HL-60 (cell line): ENCODE data around the gene AFG3L2.

ENCODE experiments used
- DNase-seq, 2 experiments: peaks; one replicate each; pipeline ENCODE4 v3.0.0-alpha.2; 2010 to 2020; ENCODE audit warnings: low read depth in 1 of 2, low spot score in 1 of 2
- H3K27ac ChIP-seq: fragments of 250-450 bp; sonication (Bioruptor Pico); replicated peaks from 2 replicates; pipeline ENCODE4 v1.5.1; 2020; ENCODE audit warnings: mild to moderate bottlenecking, moderate library complexity
- H3K27me3 ChIP-seq: fragments of 250-450 bp; sonication (Bioruptor Pico); 2 replicates; pipeline ENCODE4 v1.5.1; 2021; ENCODE audit warnings: mild to moderate bottlenecking, moderate library complexity; ENCODE audit not compliant: insufficient read depth, poor library complexity, severe bottlenecking
- H3K4me3 ChIP-seq: replicated peaks from 2 replicates; pipeline ENCODE4 v1.5.1; 2011; ENCODE audit warnings: mild to moderate bottlenecking, control low read depth, low read length; ENCODE audit not compliant: insufficient read depth
- GABPA ChIP-seq: IDR thresholded peaks from 2 replicates; pipeline ENCODE4 v1.6.1; 2012; ENCODE audit warnings: low read depth
- POLR2AphosphoS5 ChIP-seq: IDR thresholded peaks from 2 replicates; pipeline ENCODE4 v1.6.1; 2012; ENCODE audit warnings: low read depth
- SPI1 ChIP-seq: IDR thresholded peaks from 2 replicates; pipeline ENCODE4 v1.6.1; 2012; ENCODE audit warnings: low read depth, mild to moderate bottlenecking, borderline replicate concordance
- TF ChIP-seq, protein P1 (sequence below): IDR thresholded peaks from 2 replicates; pipeline ENCODE4 v1.6.1; 2012; ENCODE audit warnings: low read depth; ENCODE audit not compliant: insufficient replicate concordance
- TF ChIP-seq, protein P2 (sequence below): IDR thresholded peaks from one replicate; pipeline ENCODE4 v1.5.1; 2011; ENCODE audit warnings: low read length, control low read depth, inconsistent platforms; ENCODE audit not compliant: insufficient read depth

Gene AFG3L2

DNA sequence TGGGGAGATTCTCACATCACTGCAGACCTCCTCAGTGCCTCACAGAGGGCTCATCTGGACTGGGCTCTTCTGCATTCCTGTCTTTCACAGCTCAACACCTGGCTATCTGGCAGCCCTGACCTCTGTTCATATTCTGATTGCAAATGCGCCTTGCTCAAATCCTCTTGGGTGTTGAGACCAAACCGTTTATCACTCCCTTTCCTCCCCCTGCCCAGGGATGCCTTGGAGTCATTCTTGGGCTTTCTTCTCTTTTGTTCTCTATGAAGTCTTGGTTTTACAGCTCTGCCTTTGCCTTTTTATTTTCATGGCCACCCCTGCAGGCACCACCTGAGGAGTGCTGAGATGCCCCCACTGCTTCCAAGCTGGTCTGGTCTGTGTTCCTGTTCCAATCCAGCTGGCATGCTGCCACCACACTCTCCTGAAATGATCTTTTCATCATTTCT lies 42.6 kb downstream of the AFG3L2 start:
- no peak for DNase-seq
- H3K27ac ChIP-seq: no peak overlapping the region
- no peak overlapping the region for H3K4me3 ChIP-seq
- TF ChIP-seq, protein P1, sequence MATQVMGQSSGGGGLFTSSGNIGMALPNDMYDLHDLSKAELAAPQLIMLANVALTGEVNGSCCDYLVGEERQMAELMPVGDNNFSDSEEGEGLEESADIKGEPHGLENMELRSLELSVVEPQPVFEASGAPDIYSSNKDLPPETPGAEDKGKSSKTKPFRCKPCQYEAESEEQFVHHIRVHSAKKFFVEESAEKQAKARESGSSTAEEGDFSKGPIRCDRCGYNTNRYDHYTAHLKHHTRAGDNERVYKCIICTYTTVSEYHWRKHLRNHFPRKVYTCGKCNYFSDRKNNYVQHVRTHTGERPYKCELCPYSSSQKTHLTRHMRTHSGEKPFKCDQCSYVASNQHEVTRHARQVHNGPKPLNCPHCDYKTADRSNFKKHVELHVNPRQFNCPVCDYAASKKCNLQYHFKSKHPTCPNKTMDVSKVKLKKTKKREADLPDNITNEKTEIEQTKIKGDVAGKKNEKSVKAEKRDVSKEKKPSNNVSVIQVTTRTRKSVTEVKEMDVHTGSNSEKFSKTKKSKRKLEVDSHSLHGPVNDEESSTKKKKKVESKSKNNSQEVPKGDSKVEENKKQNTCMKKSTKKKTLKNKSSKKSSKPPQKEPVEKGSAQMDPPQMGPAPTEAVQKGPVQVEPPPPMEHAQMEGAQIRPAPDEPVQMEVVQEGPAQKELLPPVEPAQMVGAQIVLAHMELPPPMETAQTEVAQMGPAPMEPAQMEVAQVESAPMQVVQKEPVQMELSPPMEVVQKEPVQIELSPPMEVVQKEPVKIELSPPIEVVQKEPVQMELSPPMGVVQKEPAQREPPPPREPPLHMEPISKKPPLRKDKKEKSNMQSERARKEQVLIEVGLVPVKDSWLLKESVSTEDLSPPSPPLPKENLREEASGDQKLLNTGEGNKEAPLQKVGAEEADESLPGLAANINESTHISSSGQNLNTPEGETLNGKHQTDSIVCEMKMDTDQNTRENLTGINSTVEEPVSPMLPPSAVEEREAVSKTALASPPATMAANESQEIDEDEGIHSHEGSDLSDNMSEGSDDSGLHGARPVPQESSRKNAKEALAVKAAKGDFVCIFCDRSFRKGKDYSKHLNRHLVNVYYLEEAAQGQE: no peak
- TF ChIP-seq SPI1: no peak
- no peaks in the 10 kb centered on the region for H3K27me3 ChIP-seq

DNA sequence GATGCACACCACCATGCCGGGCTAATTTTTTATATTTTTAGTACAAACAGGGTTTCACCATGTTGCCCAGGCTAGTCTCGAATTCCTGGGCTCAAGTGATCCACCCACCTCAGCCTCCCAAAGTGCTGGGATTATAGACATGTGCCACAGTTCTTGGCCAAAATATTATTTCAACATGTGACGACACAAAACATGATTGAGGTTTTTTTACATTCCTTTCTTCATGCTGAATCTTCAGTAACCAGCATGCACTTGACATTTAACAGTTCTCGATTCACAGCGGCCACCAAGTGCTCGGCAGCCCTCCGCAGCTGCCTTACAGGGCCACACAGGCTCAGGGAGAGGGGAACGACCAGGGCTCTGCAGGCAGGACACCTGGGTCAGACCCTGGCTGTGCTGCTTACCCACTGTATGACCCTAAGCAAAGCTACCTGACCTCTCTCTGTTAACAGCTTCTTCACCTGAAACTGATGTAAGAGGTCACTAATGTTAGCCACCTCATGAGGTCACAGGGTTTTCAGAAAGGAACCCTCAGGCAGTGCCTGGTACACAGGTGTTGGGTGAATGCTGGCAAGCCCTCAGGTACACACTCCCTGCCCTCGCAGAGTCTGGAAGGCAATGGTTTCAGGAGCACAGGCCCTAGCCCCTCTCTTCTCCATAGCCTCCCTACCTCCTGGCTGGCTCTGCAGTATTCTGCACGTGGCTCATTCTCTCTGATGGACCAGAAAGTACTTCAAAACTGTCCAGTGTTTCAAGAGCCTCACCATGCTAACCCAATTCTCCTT lies 43.3 kb downstream of the AFG3L2 start:
- no peak overlapping the region for H3K4me3 ChIP-seq
- DNase-seq: no peak
- TF ChIP-seq POLR2AphosphoS5: no peak
- H3K27ac ChIP-seq: no peak overlapping the region
- no peaks in the 10 kb centered on the region for H3K27me3 ChIP-seq

DNA sequence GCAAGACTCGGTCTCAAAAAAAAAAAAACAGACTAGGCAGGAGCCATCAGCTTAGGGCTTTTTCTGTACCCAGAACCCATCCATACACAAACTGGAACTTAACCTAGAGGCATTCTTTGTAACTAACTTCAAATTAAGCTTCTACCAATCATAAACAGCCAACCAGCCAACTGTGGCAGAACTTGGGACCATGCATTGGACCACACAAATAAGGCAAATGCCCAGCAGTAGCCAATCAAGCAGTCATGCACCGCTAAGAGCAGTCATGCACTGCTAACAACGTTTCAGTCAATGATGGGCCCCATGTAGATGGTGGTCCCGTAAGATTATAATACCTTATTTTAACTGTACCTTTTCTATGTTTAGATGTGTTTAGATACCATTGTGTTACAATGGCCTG lies 46.3 kb downstream of the AFG3L2 start:
- Histone ChIP-seq H3K27ac (no peak overlapping the region), H3K4me3 (no peak overlapping the region), H3K27me3 (no peaks in the 10 kb centered on the region)
- DNase-seq: no peak
- TF ChIP-seq POLR2AphosphoS5 (no peak), GABPA (no peak), SPI1 (no peak)
- TF ChIP-seq, protein P1: no peak
- TF ChIP-seq, protein P2, sequence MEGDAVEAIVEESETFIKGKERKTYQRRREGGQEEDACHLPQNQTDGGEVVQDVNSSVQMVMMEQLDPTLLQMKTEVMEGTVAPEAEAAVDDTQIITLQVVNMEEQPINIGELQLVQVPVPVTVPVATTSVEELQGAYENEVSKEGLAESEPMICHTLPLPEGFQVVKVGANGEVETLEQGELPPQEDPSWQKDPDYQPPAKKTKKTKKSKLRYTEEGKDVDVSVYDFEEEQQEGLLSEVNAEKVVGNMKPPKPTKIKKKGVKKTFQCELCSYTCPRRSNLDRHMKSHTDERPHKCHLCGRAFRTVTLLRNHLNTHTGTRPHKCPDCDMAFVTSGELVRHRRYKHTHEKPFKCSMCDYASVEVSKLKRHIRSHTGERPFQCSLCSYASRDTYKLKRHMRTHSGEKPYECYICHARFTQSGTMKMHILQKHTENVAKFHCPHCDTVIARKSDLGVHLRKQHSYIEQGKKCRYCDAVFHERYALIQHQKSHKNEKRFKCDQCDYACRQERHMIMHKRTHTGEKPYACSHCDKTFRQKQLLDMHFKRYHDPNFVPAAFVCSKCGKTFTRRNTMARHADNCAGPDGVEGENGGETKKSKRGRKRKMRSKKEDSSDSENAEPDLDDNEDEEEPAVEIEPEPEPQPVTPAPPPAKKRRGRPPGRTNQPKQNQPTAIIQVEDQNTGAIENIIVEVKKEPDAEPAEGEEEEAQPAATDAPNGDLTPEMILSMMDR: no peak

DNA sequence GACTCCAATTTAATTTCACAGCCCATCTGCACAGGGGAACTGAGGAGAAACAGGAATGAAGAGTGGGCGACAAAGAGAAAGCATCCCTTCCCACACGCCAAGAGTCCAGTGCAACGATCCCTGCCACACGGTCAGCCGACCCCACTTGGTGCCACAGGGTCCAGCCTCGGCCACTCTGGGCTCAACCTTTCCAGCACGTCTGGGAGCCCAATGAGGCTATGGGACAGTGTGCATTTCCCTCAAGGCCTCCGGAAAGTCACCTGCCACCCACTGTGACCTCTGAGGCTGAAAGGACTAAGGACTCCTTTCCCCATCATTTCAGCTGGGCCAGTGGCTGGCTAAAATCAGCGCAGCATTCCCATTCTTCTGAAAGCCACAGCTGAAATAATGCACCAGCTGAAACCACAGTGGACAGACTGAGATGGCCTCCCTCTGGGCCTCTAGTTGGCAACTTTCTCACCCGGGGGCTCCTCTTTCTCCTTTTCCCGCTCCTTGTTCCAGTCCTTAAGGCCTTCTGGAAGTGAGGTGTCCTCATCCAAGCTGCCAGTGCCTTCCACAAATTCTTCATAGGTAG lies 47.8 kb downstream of the AFG3L2 start:
- TF ChIP-seq, protein P1: no peak
- no peak for TF ChIP-seq POLR2AphosphoS5
- TF ChIP-seq SPI1: no peak
- TF ChIP-seq, protein P2: no peak
- TF ChIP-seq GABPA: no peak
- Histone ChIP-seq H3K4me3 (no peak overlapping the region), H3K27me3 (no peaks in the 10 kb centered on the region), H3K27ac (no peak overlapping the region)
- no peak for DNase-seq
